ENCODE measurements around the gene KRTAP3-2. TPM values are rescaled to one million over a fixed set of nuclear protein-coding genes. Genes with fewer than 3 reads are reported as not detected.

The KRTAP3-2 gene
- total RNA-seq, 1 donor from 2014 or later, result not detected

GRCh38 chr17:41001795-41002194 lies 2.1 kb upstream of the KRTAP3-2 start:
- Mint-ChIP-seq H3K9me3 (ENCODE audit: unreplicated experiment) (no peaks in the 10 kb centered on the region), H3K27ac (ENCODE audit: unreplicated experiment) (no peak overlapping the region), H3K4me1 (ENCODE audit: unreplicated experiment) (peaks cover 5% of the 10 kb centered on the region), H3K36me3 (ENCODE audit: unreplicated experiment) (no peaks in the 10 kb centered on the region), H3K4me3 (ENCODE audit: unreplicated experiment) (no peak overlapping the region), H3K27me3 (ENCODE audit: unreplicated experiment) (peaks cover 2% of the 10 kb centered on the region)
- no peak for TF ChIP-seq CTCF (IDR thresholded peaks at IDR 0.05)
- no peak for DNase-seq (ENCODE audit: extremely low spot score, unreplicated experiment)

DNA sequence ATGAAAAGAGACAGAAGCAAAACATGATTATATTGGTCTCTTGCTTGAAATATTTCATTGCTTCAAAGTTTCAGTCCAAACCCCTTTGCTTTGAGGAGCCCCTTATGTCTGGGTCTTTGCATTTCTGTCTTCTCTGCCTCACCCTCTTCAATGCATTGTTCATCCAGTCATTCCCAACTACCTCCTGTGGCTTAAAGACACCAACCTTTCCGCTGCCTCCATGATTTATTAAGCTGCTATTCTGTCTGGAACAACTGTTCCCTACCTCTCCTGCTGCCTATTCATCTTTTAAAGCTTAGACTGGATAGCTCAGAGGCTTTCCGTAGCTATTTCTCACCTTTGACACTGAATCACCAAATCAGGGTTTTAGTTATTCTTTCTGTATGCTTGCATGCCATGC lies 2.3 kb downstream of the KRTAP3-2 start:
- DNase-seq (ENCODE audit: extremely low spot score, unreplicated experiment), result no peak
- H3K9me3 Mint-ChIP-seq (ENCODE audit: unreplicated experiment), result no peaks in the 10 kb centered on the region
- TF ChIP-seq CTCF (IDR thresholded peaks at IDR 0.05), result no peak
- no peaks in the 10 kb centered on the region for H3K4me1 Mint-ChIP-seq (ENCODE audit: unreplicated experiment)
- no peak overlapping the region for H3K4me3 Mint-ChIP-seq (ENCODE audit: unreplicated experiment)
- H3K36me3 Mint-ChIP-seq (ENCODE audit: unreplicated experiment), result no peaks in the 10 kb centered on the region
- H3K27me3 Mint-ChIP-seq (ENCODE audit: unreplicated experiment), result peaks cover 4% of the 10 kb centered on the region
- H3K27ac Mint-ChIP-seq (ENCODE audit: unreplicated experiment), result no peak overlapping the region

DNA sequence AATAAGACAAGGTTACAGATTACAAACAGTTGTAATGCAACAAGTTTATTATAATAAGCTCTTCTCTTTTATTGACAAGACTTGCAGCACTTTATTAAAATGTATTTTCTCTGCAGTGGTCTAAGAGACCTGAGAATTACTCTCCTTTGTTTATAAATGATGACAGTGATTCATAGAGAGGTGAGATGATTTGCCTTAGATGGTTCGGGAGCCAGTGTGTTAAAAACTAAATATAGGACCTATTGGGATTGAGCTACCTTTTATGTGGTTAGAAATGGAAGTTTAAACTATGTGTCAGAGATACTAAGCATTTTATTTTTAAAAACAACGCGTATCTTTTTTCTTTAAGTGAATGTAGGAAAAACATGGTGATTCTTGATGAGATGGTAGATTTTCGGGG lies 2.9 kb downstream of the KRTAP3-2 start:
- Mint-ChIP-seq H3K36me3 (ENCODE audit: unreplicated experiment) (no peaks in the 10 kb centered on the region), H3K4me1 (ENCODE audit: unreplicated experiment) (no peaks in the 10 kb centered on the region), H3K27ac (ENCODE audit: unreplicated experiment) (no peak overlapping the region), H3K27me3 (ENCODE audit: unreplicated experiment) (peaks cover 4% of the 10 kb centered on the region), H3K4me3 (ENCODE audit: unreplicated experiment) (no peak overlapping the region), H3K9me3 (ENCODE audit: unreplicated experiment) (no peaks in the 10 kb centered on the region)
- no peak for DNase-seq (ENCODE audit: extremely low spot score, unreplicated experiment)
- no peak for TF ChIP-seq CTCF (IDR thresholded peaks at IDR 0.05)

DNA sequence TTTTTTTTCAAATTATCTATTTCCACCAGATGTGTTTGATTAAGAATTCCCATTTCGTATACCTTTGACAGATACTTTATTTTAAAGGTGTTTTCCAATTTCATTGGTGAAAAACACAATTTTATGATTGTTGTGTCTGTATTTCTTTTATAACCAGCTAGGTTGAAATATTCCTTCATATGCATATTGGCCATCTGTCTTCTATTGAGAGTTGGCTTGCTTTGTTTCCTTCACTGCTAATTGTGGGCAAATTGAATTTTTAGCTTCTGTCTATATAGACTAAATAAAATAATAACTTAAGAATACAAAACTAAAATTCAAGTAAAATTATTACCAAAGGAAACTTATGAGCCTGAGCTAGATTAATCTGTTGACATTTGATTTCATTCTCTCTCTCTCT lies 4.6 kb downstream of the KRTAP3-2 start:
- Mint-ChIP-seq H3K27me3 (ENCODE audit: unreplicated experiment) (peaks cover 4% of the 10 kb centered on the region), H3K36me3 (ENCODE audit: unreplicated experiment) (no peaks in the 10 kb centered on the region), H3K27ac (ENCODE audit: unreplicated experiment) (no peak overlapping the region), H3K4me3 (ENCODE audit: unreplicated experiment) (no peak overlapping the region), H3K9me3 (ENCODE audit: unreplicated experiment) (no peaks in the 10 kb centered on the region), H3K4me1 (ENCODE audit: unreplicated experiment) (no peaks in the 10 kb centered on the region)
- no peak for TF ChIP-seq CTCF (IDR thresholded peaks at IDR 0.05)
- no peak for DNase-seq (ENCODE audit: extremely low spot score, unreplicated experiment)

GRCh38 chr17:40993839-40994238 lies 5.9 kb downstream of the KRTAP3-2 start, which contains the start of gene KRTAP3-3:
Gene KRTAP3-3, minus strand, starts transcription at chr17:40994164. Its CDS starts 67 bp downstream, at chr17:40994097.
- Mint-ChIP-seq H3K4me1 (ENCODE audit: unreplicated experiment) (no peaks in the 10 kb centered on the region), H3K27ac (ENCODE audit: unreplicated experiment) (no peak within 1 kb of the TSS), H3K36me3 (ENCODE audit: unreplicated experiment) (no peaks in the 10 kb centered on the region), H3K4me3 (ENCODE audit: unreplicated experiment) (no peak within 1 kb of the TSS), H3K9me3 (ENCODE audit: unreplicated experiment) (no peaks in the 10 kb centered on the region), H3K27me3 (ENCODE audit: unreplicated experiment) (peaks cover 4% of the 10 kb centered on the region)
- no peak for TF ChIP-seq CTCF (IDR thresholded peaks at IDR 0.05)
- no peak for DNase-seq (ENCODE audit: extremely low spot score, unreplicated experiment)

All from osteocyte (in vitro differentiated cells).